ENCODE results near the gene RCC2. TPM values are rescaled to one million over a fixed set of nuclear protein-coding genes. Genes with fewer than 3 reads are reported as not detected.
"Not testable (repeated sequence)": the region's sequence is repeated elsewhere in the genome, so short reads cannot be mapped to it uniquely, and the experiment has no call there.

RCC2 gene
- total RNA-seq, 1 experiment from 2014 or later: 107 TPM

GRCh38 chr1:17458794-17459193 lies 19.3 kb upstream of the RCC2 start:
- Mint-ChIP-seq H3K4me1 (ENCODE audit: low read depth, unreplicated experiment) (no peaks in the 10 kb centered on the region), H3K27ac (ENCODE audit: unreplicated experiment) (no peak overlapping the region), H3K36me3 (ENCODE audit: insufficient read depth, unreplicated experiment) (no peaks in the 10 kb centered on the region), H3K9me3 (ENCODE audit: low read depth, unreplicated experiment) (no peaks in the 10 kb centered on the region), H3K4me3 (ENCODE audit: low read depth, unreplicated experiment) (no peak overlapping the region), H3K27me3 (ENCODE audit: unreplicated experiment) (no peaks in the 10 kb centered on the region)
- intact Hi-C loops (cut with micrococcal nuclease; ENCODE audit: unreplicated experiment): no loop called here
- BruUV-seq (replicated peaks): no TSS peak
- no peak for TF ChIP-seq CTCF (IDR thresholded peaks at IDR 0.05; ENCODE audit: unreplicated experiment)
- DNase-seq: no peak
- CTCF ChIA-PET: no interaction called here

GRCh38 chr1:17452686-17453085 lies 13.2 kb upstream of the RCC2 start:
- BruUV-seq (replicated peaks): no TSS peak
- H3K9me3 Mint-ChIP-seq (ENCODE audit: low read depth, unreplicated experiment): no peaks in the 10 kb centered on the region
- no peak overlapping the region for H3K27ac Mint-ChIP-seq (ENCODE audit: unreplicated experiment)
- no peak overlapping the region for H3K4me3 Mint-ChIP-seq (ENCODE audit: low read depth, unreplicated experiment)
- intact Hi-C loops (cut with micrococcal nuclease; ENCODE audit: unreplicated experiment): no loop called here
- H3K4me1 Mint-ChIP-seq (ENCODE audit: low read depth, unreplicated experiment): no peaks in the 10 kb centered on the region
- no peak for DNase-seq
- no peaks in the 10 kb centered on the region for H3K27me3 Mint-ChIP-seq (ENCODE audit: unreplicated experiment)
- H3K36me3 Mint-ChIP-seq (ENCODE audit: insufficient read depth, unreplicated experiment): no peaks in the 10 kb centered on the region
- CTCF ChIA-PET: no interaction called here
- TF ChIP-seq CTCF (IDR thresholded peaks at IDR 0.05; ENCODE audit: unreplicated experiment): no peak

GRCh38 chr1:17452203-17452602 lies 12.7 kb upstream of the RCC2 start:
- H3K9me3 Mint-ChIP-seq (ENCODE audit: low read depth, unreplicated experiment); H3K4me3 Mint-ChIP-seq (ENCODE audit: low read depth, unreplicated experiment); H3K36me3 Mint-ChIP-seq (ENCODE audit: insufficient read depth, unreplicated experiment); H3K27ac Mint-ChIP-seq (ENCODE audit: unreplicated experiment); BruUV-seq (replicated peaks); H3K4me1 Mint-ChIP-seq (ENCODE audit: low read depth, unreplicated experiment); intact Hi-C loops (cut with micrococcal nuclease; ENCODE audit: unreplicated experiment); DNase-seq; H3K27me3 Mint-ChIP-seq (ENCODE audit: unreplicated experiment): not testable (repeated sequence)
- CTCF ChIA-PET: interaction anchor here (0.6 kb wide), 1 partner anchor 183 kb away, joined by 4 read pairs; no protein-coding TSS in a partner anchor

- CTCF ChIA-PET: interaction anchor here (0.6 kb wide), 1 partner anchor 183 kb away, joined by 4 read pairs; no protein-coding TSS in a partner anchor
- no peak overlapping the region for H3K27ac Mint-ChIP-seq (ENCODE audit: unreplicated experiment)
- BruUV-seq (replicated peaks): no TSS peak
Measured at GRCh38 chr1:17451731-17452130, 12.3 kb upstream of the RCC2 start.

More at GRCh38 chr1:17451731-17452130, 12.3 kb upstream of the RCC2 start:
- intact Hi-C loops (cut with micrococcal nuclease; ENCODE audit: unreplicated experiment): no loop called here
- no peak for TF ChIP-seq CTCF (IDR thresholded peaks at IDR 0.05; ENCODE audit: unreplicated experiment)
- Mint-ChIP-seq H3K4me3 (ENCODE audit: low read depth, unreplicated experiment) (no peak overlapping the region), H3K27me3 (ENCODE audit: unreplicated experiment) (no peaks in the 10 kb centered on the region), H3K4me1 (ENCODE audit: low read depth, unreplicated experiment) (no peaks in the 10 kb centered on the region), H3K36me3 (ENCODE audit: insufficient read depth, unreplicated experiment) (no peaks in the 10 kb centered on the region), H3K9me3 (ENCODE audit: low read depth, unreplicated experiment) (no peaks in the 10 kb centered on the region)
- no peak for DNase-seq

Measured in Calu3 (cell line).